Stimulated activated CD4-positive, alpha-beta T cell treated with anti-CD3 and anti-CD28 coated beads, Interleukin-1b, Interleukin-23, amount 100 ng/mL, for 1 hour (primary cell): ENCODE data around the gene ZFYVE19.
A peak's percentile ranks its signal among the peaks of the same experiment; 100 is the strongest.
"Not testable (repeated sequence)": the region's sequence is repeated elsewhere in the genome, so short reads cannot be mapped to it uniquely, and the experiment has no call there.

Source experiments
- DNase-seq, 2 donors: peaks; one replicate each; pipeline ENCODE4 v3.0.0-alpha.2; 2020; ENCODE audit warnings: low read depth in 2 of 2

Gene ZFYVE19

DNA sequence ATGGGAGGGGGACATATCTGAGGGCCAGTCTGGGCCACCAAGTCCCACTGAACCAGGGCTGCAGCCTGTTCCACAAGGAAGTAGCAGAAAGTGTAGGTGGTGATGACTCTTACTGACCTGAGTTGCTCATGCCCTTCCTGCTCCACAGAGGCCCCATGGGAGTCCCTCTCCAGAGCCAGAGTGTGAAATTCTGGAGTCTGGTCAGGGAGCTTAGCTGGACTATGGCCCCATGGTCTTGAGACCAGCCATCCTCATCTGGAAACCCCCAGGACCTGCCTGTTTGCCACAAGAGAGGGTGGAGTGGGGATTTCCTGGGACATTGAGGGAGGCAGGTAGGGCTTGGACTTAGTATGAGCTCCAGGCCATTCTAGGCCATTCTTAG lies 39.9 kb downstream of the ZFYVE19 start:
- no peak for DNase-seq

- no peak for DNase-seq
Observed at GRCh38 chr15:40847223-40847961, 40.5 kb downstream of the ZFYVE19 start.

- no peak for DNase-seq
Observed at GRCh38 chr15:40850576-40851112, 43.8 kb downstream of the ZFYVE19 start.

DNA sequence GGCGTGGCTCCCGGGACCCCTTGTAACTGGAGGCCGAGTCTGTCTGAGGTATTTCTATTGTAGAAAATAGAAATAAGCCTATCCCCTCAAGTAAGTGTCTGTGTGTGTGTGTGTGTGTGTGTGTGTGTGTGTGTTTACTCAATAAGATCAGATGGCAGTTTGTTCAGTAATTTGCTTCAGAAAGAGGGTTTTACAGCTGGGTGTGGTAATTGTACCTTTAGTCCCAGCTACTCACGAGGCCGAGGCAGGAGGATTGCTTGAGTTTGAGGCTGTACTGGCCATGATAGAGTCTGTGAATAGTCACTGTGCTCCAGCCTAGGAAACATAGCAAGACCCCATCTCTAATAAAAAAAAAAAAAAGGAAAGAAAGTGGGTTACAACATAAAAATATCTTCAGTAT lies 45.6 kb downstream of the ZFYVE19 start:
- DNase-seq: no peak

GRCh38 chr15:40853241-40853890 lies 46.5 kb downstream of the ZFYVE19 start:
- DNase-seq: no peak

DNA sequence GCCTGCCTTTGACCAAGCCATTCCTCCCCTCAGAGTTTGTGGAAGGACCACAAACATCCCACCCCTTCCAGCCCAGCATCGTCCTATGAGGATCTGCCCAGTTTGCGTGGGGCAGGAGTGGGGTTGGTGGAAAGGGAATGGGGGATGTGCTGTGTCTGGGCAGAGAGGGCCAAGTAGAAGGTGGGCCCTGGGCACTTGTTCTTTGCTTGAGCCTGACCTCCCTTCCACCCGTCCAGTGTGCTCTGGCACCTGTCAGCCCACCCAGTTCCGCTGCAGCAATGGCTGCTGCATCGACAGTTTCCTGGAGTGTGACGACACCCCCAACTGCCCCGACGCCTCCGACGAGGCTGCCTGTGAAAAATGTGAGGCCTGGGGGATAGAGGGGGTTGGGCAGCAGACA lies 47.3 kb downstream of the ZFYVE19 start:
- DNase-seq: no peak

- DNase-seq: no peak
Observed at GRCh38 chr15:40855706-40856234, 48.9 kb downstream of the ZFYVE19 start.

DNA sequence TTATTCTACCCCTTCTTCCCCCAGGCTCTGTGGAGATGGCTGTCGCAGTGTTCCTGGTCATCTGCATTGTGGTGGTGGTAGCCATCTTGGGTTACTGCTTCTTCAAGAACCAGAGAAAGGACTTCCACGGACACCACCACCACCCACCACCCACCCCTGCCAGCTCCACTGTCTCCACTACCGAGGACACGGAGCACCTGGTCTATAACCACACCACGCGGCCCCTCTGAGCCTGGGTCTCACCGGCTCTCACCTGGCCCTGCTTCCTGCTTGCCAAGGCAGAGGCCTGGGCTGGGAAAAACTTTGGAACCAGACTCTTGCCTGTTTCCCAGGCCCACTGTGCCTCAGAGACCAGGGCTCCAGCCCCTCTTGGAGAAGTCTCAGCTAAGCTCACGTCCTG lies 49.9 kb downstream of the ZFYVE19 start:
- no peak for DNase-seq

DNA sequence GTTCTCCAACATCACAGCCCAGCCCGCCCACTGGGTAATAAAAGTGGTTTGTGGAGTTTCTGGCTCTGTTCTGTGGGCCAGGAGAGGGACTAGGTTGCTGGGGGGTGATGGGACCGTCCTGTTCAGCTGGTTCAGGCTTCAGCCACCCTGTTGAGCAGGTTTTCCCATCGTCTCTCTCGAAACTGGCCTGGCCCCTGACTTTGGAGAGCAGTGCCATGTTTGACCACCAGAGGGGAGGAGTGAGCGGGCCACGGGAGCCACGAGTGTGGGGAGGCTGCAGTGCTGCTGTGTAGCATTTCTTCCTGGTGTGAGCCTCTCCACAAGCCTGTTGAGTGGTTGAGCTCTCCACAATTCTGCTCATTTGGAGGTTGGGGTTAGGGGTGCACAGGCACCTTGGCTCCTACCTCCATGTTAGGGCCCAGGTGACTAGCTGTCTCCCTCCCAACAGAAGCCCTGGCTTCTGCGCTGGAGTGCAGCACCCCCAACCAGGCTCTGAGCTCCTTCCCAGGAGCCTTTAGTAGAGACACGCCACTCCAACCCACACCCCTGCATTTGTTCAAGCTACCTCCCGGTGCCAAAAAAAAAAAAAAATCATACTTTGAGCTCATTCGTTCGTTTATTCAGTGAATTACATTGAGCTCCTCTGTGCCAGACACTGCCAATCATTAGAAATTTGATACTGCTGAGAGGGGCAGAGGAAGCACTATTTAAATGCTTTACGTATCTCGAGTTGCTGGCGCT lies 50.9 kb downstream of the ZFYVE19 start:
- peak; percentile 44 to 68 for DNase-seq

DNA sequence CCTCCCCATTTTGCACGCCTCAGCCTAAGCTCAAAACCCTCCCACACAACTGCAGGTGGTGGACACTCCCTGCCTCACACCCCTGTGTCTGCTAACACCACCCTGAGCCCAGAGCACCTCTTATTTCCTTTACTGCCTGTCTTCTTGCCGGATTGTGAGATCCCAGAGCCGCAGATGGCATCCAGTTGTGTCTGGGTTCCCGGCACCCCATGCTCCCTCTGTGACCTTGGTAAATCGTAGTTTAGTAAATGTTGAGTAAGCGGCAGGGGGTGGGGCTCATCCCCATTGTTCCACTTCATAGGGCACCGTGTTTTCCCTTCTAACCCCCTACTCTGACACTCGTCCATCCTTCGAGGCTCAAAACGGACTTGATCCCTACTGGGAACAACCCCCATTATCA lies 51.8 kb downstream of the ZFYVE19 start:
- no peak for DNase-seq

- DNase-seq: peak; percentile 59 to 78
Observed at GRCh38 chr15:40859206-40859851, 52.4 kb downstream of the ZFYVE19 start.

DNA sequence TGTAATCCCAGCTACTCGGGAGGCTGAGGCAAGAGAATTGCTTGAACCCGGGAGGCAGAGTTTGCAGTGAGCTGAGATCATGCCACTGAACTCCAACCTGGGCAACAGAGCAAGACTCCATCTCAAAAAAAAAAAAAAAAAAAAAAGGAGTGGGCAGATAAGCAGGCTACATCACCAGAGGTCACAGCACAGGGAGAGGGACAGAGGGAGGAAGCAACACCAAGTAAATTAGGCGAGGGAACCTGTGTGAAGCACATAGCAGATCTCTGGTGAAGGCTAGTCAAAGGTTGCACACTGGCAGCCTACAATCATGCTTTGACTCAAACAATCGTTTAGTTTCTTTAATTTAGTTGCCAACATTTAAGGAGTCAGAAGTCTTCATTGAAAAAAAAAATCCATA lies 54.3 kb downstream of the ZFYVE19 start:
- not testable (repeated sequence) for DNase-seq

- no peak for DNase-seq
Observed at GRCh38 chr15:40863660-40864270, 56.9 kb downstream of the ZFYVE19 start.
